ENCODE measurements around the gene TP53RK.

GRCh38 chr20:46724343-46724959, 35.2 kb upstream of the TP53RK start:
- TF ChIP-seq POLR2A (IDR thresholded peaks at IDR 0.05) (no peak), CTCF (IDR thresholded peaks at IDR 0.05) (no peak), POLR2AphosphoS5 (IDR thresholded peaks at IDR 0.05) (no peak), EP300 (IDR thresholded peaks at IDR 0.05) (no peak)
